ENCODE results near the gene MED23. TPM values are rescaled to one million over a fixed set of nuclear protein-coding genes. Genes with fewer than 3 reads are reported as not detected.

The MED23 gene
- total RNA-seq, 1 donor from 2014 or later: 37.3 TPM

DNA sequence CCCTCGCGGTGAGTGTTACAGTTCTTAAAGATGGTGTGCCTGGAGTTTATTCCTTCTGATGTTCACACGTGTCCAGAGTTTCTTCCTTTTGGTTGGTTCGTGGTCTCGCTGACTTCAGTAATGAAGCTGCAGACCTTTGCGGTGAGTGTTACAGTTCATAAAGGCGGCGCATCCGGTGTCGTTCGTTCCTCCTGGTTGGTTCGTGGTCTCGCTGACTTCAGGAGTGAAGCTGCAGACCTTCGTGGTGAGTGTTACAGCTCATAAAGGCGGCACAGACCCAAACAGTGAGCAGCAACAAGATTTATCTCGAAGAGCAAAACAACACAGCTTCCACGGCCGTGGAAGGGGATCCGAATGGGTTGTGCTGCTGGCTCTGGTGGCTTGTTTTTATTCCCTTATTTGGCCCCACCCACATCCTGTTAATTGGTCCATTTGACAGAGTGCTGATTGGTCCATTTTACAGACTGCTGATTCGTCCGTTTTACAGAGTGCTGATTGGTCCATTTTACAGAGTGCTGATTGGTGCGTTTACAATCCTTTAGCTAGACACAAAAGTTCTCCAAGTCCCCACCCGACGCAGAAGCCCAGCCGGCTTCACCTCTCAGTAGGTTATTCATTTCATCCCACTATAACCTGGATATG lies 103.2 kb downstream of the MED23 start:
- Histone ChIP-seq H3K9ac (no peak overlapping the region), H3K27me3 (no peaks in the 10 kb centered on the region), H3K79me2 (ENCODE audit: low read depth) (no peaks in the 10 kb centered on the region), H3K4me2 (no peak overlapping the region), H3K4me1 (no peaks in the 10 kb centered on the region), H3K4me3 (no peak overlapping the region), H4K20me1 (ENCODE audit: low read depth) (no peaks in the 10 kb centered on the region), H3F3A (ENCODE audit: low read depth) (no peaks in the 10 kb centered on the region), H3K36me3 (no peaks in the 10 kb centered on the region), H3K9me3 (ENCODE audit: low read depth) (no peaks in the 10 kb centered on the region), H2AFZ (replicated peaks) (no peak overlapping the region), H3K27ac (no peak overlapping the region)
- no peak overlapping the region for H3K4me3 Mint-ChIP-seq
- H3K27ac Mint-ChIP-seq: no peak overlapping the region
- no peak for TF ChIP-seq EZH2phosphoT487 (IDR thresholded peaks at IDR 0.05)
- TF ChIP-seq, protein P1, sequence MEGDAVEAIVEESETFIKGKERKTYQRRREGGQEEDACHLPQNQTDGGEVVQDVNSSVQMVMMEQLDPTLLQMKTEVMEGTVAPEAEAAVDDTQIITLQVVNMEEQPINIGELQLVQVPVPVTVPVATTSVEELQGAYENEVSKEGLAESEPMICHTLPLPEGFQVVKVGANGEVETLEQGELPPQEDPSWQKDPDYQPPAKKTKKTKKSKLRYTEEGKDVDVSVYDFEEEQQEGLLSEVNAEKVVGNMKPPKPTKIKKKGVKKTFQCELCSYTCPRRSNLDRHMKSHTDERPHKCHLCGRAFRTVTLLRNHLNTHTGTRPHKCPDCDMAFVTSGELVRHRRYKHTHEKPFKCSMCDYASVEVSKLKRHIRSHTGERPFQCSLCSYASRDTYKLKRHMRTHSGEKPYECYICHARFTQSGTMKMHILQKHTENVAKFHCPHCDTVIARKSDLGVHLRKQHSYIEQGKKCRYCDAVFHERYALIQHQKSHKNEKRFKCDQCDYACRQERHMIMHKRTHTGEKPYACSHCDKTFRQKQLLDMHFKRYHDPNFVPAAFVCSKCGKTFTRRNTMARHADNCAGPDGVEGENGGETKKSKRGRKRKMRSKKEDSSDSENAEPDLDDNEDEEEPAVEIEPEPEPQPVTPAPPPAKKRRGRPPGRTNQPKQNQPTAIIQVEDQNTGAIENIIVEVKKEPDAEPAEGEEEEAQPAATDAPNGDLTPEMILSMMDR (IDR thresholded peaks at IDR 0.05): no peak
- no peak for TF ChIP-seq EZH2 (IDR thresholded peaks at IDR 0.05)
- peaks cover 3% of the 10 kb centered on the region for H3K9me3 Mint-ChIP-seq
- no peaks in the 10 kb centered on the region for H3K36me3 Mint-ChIP-seq
- H3K27me3 Mint-ChIP-seq (ENCODE audit: insufficient read depth, low read depth): no peaks in the 10 kb centered on the region
- DNase-seq (ENCODE audit: low spot score): no peak
- no peaks in the 10 kb centered on the region for H3K4me1 Mint-ChIP-seq

DNA sequence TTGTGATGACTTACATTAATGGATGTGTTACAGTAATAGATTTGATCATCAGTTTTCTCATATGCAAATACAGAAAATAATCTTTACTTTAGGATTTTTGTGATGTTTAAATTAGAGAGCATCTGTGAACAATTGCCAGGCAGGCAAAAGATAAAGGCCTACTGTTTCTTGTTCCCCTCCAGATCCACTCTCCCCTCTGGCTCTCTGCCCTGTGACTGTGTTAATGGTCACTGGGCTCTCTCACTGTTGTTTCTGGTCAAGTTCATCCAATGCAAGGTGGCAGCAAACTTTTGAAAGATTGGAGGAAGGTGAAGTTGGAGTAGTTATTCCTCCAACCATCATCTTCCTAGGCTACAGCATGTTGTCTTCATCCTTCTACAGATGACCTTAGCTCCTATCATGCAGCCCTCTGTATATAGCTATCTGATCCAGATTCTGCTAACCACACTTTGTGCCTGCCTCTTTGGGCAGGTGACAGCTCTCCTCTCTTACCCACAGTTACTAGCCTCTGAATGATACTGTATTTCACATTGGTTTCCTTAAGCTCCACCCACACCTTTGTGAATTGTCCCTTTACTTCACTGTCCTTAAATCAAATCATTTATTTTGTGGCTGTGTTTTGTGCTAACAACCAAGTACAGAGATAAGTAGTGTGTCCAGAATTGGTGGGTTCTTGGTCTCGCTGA lies 103.9 kb downstream of the MED23 start:
- no peak overlapping the region for H2AFZ ChIP-seq (replicated peaks)
- H3K27ac ChIP-seq: no peak overlapping the region

More for the DNA sequence above, 103.9 kb downstream of the MED23 start:
- DNase-seq (ENCODE audit: low spot score): no peak
- Histone ChIP-seq H3K9me3 (ENCODE audit: low read depth) (no peaks in the 10 kb centered on the region), H4K20me1 (ENCODE audit: low read depth) (no peaks in the 10 kb centered on the region), H3K79me2 (ENCODE audit: low read depth) (no peaks in the 10 kb centered on the region), H3K4me2 (no peak overlapping the region), H3F3A (ENCODE audit: low read depth) (no peaks in the 10 kb centered on the region), H3K9ac (no peak overlapping the region), H3K27me3 (no peaks in the 10 kb centered on the region), H3K4me1 (no peaks in the 10 kb centered on the region), H3K36me3 (no peaks in the 10 kb centered on the region), H3K4me3 (no peak overlapping the region)
- H3K27ac Mint-ChIP-seq: no peak overlapping the region
- H3K4me3 Mint-ChIP-seq: no peak overlapping the region
- H3K36me3 Mint-ChIP-seq: no peaks in the 10 kb centered on the region
- no peaks in the 10 kb centered on the region for H3K4me1 Mint-ChIP-seq
- H3K27me3 Mint-ChIP-seq (ENCODE audit: insufficient read depth, low read depth): no peaks in the 10 kb centered on the region
- H3K9me3 Mint-ChIP-seq: peaks cover 7% of the 10 kb centered on the region
- no peak for TF ChIP-seq EZH2 (IDR thresholded peaks at IDR 0.05)
- no peak for TF ChIP-seq EZH2phosphoT487 (IDR thresholded peaks at IDR 0.05)
- TF ChIP-seq, protein P1 (IDR thresholded peaks at IDR 0.05): no peak

Small RNA genes lying within 50 kb of the gene (small RNA-seq; reads per million reads assigned to genes)
- not detected for gene RNU4-18P

Other genes with a start within 250 kb of the MED23 start
- gene ARG1, start 55.0 kb downstream of the MED23 start, total RNA-seq (ENCODE audit: low replicate concordance): not detected in 2 replicates
- 0.09 and 0.50 TPM in 2 replicates for gene ENPP3, start 9.1 kb upstream of the MED23 start, total RNA-seq (ENCODE audit: low replicate concordance)
- gene OR2A4, start 73.2 kb upstream of the MED23 start, total RNA-seq (ENCODE audit: low replicate concordance): 0.82 TPM in 1 of 2 replicates, not detected in the other
- not detected in 2 replicates for gene CTAGE9, start 82.8 kb upstream of the MED23 start, total RNA-seq (ENCODE audit: low replicate concordance)
- 7.8 and 9.7 TPM in 2 replicates for gene ENPP1, start 179.8 kb upstream of the MED23 start, total RNA-seq (ENCODE audit: low replicate concordance)

Measured in neural progenitor cell (in vitro differentiated cells).